Stomach (tissue), 4 donors: ENCODE measurements around the gene FBXW7.

Source experiments
- EP300 ChIP-seq: sonication (generic); formaldehyde crosslinking; IDR thresholded peaks from one replicate; pipeline ENCODE4 v1.6.1; 2017; ENCODE audit warnings: antibody characterized with exemption
- POLR2A ChIP-seq, 4 donors: fragments of 450-650 bp; IDR thresholded peaks; one replicate each; pipeline ENCODE4 v1.6.1; 2016; ENCODE audit warnings: antibody characterized with exemption in 4 of 4, control low read depth in 2 of 4, mild to moderate bottlenecking in 1 of 4, moderate library complexity in 1 of 4
- POLR2AphosphoS5 ChIP-seq, 3 donors: sonication (generic); formaldehyde crosslinking; IDR thresholded peaks; one replicate each; pipeline ENCODE4 v1.6.1; 2016; ENCODE audit warnings: antibody characterized with exemption in 3 of 3
- TF ChIP-seq, protein P1 (sequence below), 7 experiments: fragments of 450-650 bp in 4 of 7; fragments of 200-600 bp in 3 of 7; sonication (generic) in 3 of 7; IDR thresholded peaks; one replicate each; pipeline ENCODE4 v1.5.1; 2016 to 2019; ENCODE audit warnings: antibody characterized with exemption in 7 of 7, control low read depth in 2 of 7, mild to moderate bottlenecking in 1 of 7

GRCh38 chr4:152500800-152501434 lies 35.0 kb downstream of the FBXW7 start:
- TF ChIP-seq, protein P1, sequence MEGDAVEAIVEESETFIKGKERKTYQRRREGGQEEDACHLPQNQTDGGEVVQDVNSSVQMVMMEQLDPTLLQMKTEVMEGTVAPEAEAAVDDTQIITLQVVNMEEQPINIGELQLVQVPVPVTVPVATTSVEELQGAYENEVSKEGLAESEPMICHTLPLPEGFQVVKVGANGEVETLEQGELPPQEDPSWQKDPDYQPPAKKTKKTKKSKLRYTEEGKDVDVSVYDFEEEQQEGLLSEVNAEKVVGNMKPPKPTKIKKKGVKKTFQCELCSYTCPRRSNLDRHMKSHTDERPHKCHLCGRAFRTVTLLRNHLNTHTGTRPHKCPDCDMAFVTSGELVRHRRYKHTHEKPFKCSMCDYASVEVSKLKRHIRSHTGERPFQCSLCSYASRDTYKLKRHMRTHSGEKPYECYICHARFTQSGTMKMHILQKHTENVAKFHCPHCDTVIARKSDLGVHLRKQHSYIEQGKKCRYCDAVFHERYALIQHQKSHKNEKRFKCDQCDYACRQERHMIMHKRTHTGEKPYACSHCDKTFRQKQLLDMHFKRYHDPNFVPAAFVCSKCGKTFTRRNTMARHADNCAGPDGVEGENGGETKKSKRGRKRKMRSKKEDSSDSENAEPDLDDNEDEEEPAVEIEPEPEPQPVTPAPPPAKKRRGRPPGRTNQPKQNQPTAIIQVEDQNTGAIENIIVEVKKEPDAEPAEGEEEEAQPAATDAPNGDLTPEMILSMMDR (IDR thresholded peaks at IDR 0.05), result peak in 5 of 7 experiments; percentile 59 to 76 (median 70)
- TF ChIP-seq POLR2A (IDR thresholded peaks at IDR 0.05), result no peak
- no peak for TF ChIP-seq EP300
- peak in 1 of 3 donors; percentile 27 for TF ChIP-seq POLR2AphosphoS5 (IDR thresholded peaks at IDR 0.05)
